ENCODE results near the gene TGFBR3.

DNA sequence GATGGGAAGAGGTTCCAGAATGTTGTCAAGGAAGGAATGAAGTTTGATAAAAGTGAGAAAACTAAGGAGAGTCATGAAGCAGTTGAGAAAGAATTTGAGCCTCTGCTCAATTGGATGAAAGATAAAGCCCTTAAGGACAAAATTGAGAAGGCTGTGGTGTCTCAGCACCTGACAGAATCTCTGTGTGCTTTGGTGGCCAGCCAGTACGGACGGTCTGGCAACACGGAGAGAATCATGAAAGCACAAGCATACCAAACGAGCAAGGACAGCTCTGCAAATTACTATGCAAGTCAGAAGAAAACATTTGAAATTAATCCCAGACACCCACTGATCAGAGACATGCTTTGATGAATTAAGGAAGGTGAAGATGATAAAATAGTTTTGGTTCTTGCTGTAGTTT, 242.5 kb downstream of the TGFBR3 start:
- TF ChIP-seq POLR2A (IDR thresholded peaks at IDR 0.05; ENCODE audit: low read depth, low read length) (no peak), POLR2AphosphoS5 (IDR thresholded peaks at IDR 0.05; ENCODE audit: low read depth, low read length) (no peak), TAF1 (IDR thresholded peaks at IDR 0.05; ENCODE audit: borderline replicate concordance, low read depth, low read length) (no peak)
